ENCODE data around the gene ESRRA.

The ESRRA gene

DNA sequence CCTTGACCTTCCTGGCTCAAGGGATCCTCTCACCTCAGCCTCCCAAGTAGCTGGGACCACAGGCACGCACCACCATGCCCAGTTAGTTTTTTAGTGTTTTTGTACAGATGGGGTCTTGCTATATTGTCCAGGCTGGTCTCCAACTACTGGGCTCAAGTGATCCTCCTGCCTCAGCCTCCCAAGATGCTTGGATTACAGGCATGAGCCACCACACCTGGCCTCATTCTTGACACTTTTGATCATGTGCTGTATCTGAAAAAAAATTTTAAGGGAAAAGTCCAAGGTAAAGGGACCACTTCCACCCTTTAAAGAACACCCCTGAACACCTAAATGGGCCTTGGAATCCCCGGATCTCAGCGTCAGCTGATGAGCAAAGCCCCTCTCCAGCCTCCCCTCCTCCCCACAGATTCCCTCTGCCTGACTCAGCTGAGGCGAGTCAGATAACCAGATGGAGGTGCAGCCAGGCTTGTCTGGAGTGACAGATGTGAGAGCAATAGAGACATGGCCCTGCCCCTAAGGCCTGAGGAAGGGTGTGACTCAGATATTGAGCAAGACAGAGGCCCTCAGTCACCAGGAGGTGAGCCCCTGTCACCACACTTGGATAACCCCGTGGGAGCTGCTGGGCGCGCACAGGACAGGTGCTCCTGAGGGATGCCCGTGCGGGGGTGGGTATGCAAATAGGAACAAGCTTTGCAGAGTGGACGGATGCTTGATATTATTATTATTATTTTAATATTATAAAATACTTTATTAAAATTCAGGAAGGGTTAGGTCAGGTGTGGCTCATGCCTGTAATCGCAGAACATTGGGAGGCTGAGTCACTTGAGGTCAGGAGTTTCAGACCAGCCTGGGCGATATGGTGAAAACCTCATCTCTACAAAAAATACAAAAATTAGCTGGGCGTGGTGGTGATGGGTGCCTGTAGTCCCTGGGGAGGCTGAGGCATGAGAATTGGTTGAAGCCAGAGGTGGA is 29.7 kb downstream of the ESRRA start:
- no peak for DNase-seq

DNA sequence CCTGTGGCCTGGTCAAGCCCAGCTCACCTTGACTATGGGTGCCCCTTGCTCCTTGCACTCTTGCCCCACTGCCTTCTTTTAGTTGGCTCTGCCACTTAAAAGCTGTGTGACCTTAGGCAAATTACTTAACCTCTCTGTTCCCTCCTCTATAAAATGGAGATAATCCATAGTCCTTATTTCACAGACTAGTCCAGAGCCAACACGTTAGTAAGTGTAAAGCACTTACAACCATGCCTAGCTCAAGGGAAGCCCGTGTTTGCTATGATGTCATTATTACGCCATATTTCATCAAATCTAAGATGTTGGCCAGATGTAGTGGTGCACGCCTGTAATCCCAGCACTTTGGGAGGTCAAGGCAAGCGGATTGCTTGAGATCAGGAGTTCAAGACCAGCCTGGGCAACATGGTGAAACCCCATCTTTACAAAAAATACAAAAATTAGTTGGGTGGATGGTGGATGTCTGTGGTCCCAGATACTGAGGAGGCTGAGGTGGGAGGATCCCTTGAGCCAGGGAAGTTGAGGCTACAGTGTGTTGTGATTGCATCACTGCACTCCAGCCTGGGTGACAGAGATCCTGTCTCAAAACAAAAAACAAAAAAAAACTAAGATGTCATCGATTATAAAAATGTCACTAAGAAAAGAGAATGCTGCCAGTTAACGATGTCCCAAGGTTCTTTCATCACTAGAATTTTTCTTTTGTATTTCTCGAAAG is 32.4 kb downstream of the ESRRA start:
- DNase-seq, result no peak

DNA sequence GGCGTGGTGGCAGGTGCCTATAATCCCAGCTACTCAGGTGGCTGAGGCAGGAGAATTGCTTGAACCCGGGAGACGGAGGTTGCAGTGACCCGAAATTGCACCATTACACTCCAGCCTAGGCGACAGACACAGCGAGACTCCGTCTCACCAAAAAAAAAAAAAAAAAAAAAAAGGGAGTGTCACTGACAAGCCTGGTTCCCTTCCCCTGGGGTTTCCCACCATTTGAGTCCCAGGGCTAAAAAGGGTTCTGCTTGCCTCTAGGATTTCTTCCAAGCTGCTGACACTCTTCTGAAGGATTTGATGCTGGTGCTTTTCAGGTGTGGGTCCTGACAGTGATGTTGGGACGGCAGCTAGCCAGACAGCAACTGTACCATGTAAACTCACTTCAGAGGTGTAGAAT is 33.4 kb downstream of the ESRRA start:
- no peak for DNase-seq

DNA sequence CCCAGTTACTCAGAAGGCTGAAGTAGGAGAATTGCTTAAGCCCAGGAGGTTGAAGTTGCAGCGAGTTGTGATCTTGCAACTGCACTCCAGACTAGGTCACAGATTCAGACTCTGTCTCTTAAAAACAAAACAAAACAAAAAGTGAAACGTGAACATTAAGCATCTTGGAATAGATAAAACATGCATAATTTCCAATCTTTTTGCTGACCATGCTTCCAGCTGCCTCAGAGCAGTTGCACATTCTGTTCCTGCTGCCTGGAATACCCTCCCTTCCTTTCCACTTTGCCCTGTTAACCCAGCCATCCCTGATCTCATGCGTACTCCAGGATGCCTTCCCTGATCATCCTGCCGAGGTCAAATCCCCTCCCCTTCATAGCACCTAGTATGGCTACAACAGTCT is 34.0 kb downstream of the ESRRA start:
- no peak for DNase-seq

DNA sequence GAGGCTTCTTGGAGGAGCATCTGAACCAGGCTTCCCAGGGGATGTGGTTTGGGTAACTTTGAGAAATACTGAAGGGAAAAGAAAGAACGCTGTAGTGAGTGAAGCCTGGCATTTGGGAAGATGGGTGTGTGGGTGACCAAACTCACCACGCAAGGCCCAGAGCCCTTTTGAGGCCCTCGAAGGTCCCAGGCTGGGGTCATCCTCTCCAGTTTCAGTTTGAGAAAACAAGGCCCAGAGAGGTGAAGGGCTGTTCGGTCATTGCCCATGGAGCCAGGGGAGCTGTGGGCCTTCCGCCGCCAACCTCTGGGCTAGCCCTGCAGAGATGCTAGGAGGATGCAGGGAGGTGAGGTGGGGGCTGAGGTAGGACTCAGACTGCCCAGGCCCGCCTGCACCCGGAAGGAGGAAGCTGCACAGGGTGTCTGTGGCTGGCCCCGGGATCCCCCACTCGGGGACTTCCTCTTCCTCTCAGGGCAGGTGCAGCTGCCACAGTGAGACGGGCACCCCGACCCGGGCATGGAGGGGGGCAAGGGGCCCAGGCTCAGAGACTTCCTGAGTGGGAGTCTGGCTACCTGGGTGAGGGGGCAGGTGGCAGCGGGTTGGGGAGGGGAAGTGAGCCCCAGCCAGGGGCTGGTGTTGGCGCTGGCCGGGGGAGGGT is 34.6 kb downstream of the ESRRA start, which contains the start of gene CCDC88B:
TSS of gene CCDC88B (plus strand) at position 451 of the 655 bp plus-strand sequence. CDS start at position 514, 63 bp downstream.
- DNase-seq, result peak; percentile 82

DNA sequence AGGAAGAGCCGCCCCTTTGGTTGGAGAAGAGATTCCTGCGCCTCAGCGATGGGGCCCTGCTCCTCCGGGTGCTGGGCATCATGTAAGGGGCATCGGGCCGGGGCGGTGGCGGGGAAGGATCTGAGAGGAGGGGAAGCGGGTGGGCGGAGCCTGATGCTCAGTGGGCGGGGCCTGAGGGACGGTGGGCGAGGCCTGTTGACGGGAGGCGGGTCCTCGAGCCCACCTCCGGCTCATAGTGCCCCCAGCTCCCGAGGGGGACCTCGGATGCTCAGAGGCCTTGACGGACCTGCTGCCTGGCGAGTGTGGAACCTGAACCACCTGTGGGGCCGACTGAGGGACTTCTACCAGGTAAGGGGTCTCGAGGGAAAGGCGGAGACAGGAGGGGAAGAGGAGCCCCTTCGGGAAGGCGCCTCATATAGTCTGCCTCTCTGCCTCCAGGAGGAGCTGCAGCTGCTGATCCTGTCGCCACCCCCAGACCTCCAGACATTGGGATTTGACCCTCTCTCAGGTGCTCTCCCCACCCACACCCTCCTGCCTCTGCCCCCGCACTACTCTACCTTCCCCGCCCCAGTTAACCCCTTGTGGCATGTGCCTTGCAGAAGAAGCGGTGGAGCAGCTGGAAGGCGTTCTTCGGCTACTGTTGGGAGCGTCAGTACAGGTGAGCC is 35.5 kb downstream of the ESRRA start:
- DNase-seq, result peak; percentile 73

DNA sequence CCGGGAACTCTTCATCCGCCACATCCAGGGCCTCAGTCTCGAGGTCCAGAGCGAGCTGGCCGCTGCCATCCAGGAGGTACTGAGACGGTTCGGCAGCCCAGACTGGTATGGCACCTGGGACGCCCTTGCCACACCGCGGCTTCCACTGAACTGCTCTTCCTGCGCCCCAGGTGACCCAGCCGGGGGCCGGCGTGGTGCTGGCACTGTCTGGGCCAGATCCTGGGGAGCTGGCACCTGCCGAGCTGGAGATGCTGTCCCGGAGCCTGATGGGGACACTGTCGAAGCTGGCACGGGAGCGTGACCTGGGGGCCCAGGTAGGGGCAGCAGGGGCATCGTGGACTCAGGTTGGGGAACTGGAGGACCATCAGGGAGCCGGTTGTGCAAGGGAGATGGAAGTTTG is 36.1 kb downstream of the ESRRA start:
- DNase-seq, result no peak

DNA sequence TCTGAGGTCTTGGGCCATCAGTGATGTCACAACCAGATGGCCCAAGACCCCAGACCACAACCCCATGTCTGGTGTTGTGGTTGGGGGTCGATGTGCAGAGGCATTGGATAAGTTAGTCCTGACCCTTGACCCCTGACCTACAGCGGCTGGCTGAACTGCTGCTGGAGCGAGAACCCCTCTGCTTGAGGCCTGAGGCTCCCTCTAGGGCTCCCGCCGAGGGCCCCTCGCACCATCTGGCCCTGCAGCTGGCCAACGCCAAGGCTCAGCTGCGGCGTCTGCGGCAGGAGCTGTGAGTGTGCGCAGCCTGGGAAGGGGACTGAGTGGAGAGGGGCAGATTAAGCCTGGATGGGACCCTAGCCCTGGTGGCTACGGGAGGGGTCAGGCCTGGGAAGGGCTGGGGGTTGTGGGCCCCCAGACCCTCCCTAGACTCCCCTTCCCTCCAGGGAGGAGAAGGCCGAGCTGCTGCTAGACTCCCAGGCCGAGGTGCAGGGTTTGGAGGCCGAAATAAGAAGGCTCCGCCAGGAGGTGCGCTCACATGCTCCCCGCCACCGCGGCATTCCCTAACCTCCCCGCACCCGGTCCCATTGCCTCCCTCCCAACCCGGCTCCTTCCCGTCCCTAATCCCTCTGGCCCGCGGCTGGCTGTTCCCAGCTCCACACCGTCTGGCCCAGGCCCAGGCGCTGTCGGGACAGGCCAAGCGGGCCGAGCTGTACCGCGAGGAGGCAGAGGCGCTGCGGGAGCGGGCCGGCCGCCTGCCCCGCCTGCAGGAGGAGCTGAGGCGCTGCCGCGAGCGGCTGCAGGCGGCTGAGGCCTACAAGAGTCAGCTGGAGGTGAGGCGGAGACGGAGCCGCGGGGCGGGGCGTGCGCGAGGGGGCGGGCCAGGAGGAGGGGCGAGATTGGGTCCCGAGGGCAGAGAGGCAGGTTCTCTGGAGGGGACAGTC is 36.8 kb downstream of the ESRRA start:
- peak; percentile 90 for DNase-seq

DNA sequence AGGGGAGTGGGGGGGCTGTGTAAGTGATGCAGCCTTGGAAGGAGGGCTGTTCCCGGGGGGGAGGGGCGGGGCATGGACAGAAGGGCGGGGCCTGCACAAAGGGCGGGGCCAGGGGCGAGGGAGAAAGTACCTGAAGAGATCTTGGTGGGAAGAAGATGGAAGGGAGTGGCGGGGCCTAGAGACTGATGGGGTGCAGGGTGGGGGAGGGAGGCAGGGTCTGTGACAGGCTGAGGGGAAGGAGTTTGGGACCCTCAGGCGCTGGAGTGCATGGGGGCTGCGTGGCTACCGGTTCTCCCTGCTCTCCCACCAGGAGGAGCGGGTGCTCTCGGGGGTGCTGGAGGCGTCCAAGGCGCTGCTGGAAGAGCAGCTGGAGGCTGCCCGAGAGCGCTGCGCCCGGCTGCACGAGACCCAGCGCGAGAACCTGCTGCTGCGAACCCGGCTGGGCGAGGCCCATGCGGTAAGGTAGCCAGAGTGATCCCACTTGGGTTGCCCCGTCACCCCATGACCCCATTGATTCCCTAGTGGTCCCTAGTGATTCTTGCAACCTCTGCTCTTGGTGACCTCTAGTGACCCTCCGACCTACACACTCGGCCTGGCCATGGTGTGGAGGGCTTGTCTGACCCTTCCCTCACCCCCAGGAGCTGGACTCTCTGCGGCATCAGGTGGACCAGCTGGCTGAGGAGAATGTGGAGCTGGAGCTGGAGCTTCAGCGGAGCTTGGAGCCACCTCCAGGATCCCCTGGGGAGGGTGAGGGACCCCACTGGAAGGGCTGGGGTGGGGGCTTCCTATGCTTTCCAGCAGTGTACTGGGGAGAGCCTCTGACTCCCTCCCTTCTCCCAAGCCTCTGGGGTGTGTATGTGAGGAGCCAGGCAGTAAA is 37.8 kb downstream of the ESRRA start:
- no peak for DNase-seq

DNA sequence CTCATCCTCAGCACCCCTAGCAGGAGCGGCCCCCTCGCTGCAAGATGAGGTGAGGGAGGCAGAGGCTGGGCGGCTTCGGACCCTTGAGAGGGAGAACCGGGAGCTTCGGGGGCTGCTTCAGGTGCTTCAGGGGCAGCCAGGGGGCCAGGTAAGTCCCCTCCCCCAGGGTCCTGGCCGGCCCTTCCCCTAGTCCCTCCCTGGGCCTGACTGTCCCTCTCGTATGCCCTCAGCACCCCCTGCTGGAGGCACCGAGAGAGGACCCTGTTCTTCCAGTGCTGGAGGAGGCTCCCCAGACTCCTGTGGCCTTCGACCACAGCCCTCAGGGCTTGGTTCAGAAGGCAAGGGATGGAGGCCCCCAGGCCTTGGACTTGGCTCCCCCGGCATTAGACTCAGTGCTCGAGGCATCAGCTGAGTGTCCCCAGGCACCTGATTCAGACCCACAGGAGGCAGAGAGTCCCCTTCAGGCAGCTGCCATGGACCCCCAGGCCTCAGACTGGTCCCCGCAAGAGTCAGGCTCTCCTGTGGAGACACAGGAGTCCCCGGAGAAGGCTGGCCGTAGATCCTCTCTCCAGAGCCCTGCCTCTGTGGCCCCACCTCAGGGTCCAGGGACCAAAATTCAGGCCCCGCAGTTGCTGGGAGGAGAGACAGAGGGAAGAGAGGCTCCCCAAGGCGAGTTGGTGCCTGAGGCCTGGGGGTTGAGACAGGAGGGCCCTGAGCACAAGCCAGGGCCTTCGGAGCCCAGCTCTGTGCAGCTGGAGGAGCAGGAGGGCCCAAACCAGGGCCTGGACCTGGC is 38.6 kb downstream of the ESRRA start:
- DNase-seq, result no peak

DNA sequence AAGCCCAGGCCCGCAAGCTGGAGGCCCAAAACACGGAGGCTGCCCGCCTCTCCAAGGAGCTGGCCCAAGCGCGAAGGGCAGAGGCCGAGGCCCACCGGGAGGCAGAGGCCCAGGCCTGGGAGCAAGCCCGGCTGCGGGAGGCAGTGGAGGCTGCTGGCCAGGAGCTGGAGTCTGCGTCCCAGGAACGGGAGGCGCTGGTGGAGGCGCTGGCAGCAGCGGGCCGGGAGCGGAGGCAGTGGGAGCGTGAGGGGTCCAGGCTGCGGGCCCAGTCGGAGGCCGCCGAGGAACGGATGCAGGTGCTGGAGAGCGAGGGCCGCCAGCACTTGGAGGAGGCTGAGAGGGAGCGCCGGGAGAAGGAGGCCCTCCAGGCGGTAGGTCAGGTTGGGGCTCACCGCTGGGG is 39.5 kb downstream of the ESRRA start:
- DNase-seq, result no peak

DNA sequence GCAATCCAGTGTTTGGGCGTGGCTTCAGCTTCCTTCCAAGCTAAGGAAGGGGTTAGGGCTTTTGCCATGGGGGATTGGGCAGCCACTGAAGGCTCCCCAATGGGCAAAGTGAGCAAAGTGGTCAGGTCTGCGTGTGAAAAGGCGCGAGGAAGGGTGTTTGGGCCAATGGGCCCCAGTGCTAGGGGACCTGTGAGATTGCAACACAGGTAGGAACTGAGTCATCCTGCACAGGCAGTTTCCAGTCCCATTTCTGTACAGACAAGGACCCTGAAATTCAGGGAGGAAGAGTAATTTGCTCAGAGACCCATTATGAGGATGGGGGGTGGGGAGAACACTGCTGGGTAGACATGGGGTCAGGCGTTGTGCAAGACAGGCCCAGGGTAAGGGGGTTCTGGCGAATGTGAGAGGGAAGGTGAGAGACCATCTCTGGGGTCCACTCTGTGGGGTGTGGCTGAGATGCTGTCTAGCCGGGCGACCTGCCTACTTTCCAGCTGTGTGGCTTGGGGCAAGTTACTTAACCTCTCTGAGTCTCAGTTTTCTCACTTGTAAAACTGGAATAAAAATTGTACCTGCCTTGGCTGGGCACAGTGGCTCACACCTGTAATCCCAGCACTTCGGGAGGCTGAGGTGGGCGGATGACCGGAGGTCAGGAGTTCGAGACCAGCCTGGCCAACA is 42.0 kb downstream of the ESRRA start:
- no peak for DNase-seq

DNA sequence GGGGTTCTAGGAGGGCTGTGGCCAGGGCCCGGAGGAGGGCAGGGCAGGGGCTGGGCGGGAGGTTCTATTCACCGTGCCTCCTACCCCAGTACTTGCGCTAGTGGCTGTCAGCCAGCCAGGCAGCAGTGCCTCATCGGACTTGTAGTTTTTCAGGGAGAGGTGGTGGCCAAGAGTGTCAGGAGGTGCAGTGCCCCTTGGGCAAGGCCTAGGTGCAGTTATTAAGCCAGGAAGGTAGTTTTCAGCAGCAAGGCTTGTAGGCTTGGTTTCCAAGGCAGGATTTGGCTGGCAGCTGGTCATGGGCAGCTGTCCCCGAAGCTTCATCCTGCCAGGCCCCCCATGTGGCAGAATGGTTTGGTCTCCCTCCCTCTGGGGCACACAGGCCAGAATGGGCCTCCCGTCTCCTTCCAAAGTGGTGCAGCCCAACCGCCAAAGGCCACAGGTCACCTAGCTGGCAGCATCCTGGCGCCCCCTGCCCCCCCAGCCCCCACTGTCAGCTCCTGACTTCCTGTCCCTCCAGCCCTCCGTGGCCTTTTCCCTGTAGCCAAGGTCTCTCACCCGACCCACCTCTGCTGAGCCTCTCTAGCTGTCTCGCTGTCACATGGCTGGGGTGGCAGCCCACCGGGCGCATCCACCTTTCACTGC is 43.2 kb downstream of the ESRRA start:
- no peak for DNase-seq

DNA sequence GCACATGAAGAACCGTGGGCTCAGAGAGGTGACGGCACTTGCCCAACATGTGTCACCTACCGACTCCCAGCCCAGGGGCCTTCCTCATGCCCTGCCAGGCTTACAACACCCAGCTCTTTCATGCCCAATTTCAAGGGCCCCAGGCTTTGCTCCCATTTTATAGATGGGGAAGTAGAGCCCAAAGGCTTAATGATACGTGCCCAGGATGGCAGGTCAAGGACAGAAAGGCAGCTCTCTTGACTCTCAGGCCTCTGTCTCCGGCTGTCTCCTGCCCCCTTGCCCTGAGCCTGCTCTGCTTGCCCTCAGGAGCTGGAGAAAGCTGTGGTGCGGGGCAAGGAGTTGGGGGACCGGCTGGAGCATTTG is 43.7 kb downstream of the ESRRA start:
- DNase-seq, result no peak

DNA sequence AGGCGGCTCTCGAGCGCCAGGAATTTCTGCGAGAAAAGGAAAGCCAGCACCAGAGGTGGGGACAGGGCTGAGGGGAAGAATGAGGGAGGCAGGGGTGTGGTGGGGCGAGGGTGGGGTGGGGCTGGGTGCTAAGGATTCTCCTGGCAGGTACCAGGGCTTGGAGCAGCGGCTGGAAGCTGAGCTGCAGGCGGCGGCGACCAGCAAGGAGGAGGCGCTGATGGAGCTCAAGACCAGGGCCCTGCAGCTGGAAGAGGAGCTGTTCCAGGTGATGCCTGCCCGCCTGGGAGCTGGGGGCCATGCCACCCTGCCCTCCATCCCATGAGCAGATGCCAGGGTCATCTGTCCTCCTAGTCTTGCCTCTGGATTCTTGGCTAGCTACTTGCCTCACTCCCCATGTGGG is 44.1 kb downstream of the ESRRA start:
- DNase-seq, result no peak

DNA sequence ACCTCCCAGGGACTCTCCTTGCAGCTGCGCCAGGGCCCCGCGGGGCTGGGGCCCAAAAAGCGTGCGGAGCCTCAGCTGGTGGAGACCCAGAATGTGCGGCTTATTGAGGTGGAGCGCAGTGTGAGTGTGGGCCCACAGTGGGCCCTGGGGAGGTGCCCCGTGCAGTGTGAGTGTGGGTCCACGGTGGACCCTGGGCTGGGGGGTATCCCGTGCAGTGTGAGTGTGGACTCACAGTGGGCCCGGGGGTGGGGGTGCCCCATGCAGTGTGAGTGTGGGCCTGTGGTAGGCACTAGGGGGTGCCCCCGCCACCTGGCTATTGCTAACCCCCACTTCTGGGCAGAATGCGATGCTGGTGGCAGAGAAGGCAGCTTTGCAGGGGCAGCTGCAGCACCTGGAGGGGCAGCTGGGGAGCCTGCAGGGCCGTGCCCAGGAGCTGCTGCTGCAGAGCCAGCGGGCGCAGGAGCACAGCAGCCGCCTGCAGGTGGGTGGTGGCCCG is 45.9 kb downstream of the ESRRA start:
- DNase-seq, result no peak

DNA sequence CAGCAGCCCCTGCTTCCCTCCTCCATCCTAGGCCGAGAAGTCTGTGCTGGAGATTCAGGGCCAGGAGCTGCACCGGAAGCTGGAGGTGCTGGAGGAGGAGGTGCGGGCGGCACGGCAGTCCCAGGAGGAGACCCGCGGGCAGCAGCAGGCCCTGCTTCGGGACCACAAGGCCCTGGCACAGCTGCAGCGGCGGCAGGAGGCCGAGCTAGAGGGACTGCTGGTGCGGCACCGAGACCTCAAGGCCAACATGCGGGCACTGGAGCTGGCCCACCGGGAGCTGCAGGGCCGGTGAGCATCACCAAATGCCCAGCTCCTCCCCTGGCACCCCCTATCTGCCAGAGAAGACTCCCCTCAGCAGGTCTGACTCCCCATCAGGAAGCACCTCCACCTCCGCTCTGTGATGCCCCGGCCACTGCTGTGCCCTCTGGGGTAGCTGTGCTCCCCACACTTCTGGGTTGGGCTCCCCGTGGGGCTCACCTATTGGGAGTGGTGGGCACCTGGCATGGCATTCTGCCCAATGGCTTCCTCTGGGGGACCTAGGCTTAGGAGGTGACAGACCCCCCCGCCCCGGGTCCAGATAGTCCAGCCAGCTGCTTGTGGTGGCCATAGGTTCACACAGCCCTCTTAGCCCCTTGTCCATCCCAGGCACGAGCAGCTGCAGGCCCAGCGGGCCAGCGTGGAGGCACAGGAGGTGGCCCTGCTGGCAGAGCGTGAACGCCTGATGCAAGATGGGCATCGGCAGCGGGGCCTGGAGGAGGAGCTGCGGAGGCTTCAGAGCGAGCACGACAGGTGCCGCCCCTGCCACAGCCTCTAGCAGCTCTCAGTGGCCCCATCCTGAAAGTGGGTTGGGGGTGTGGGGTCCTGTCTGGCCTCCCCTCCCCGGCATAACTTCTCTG is 47.0 kb downstream of the ESRRA start:
- no peak for DNase-seq
